ENCODE results near the gene RASA2.
"Not testable (repeated sequence)": the region's sequence is repeated elsewhere in the genome, so short reads cannot be mapped to it uniquely, and the experiment has no call there.

The RASA2 gene

GRCh38 chr3:141477224-141477623 lies 9.6 kb upstream of the RASA2 start:
- H3K36me3 ChIP-seq (ENCODE audit: control insufficient read depth, insufficient read depth, low read length): no peaks in the 10 kb centered on the region
- no peaks in the 10 kb centered on the region for H3K4me1 ChIP-seq (ENCODE audit: control insufficient read depth, insufficient read depth, low read length)
- no peak overlapping the region for H3K27ac ChIP-seq (ENCODE audit: insufficient read depth, low read depth, low read length, poor library complexity, severe bottlenecking)
- WGBS, 2 experiments: 94 to 95% methylated on average over 4 of the region's 4 CpGs
- no peaks in the 10 kb centered on the region for H3K9me3 ChIP-seq (ENCODE audit: control insufficient read depth, low read length)
- no peak overlapping the region for H3K4me3 ChIP-seq (ENCODE audit: insufficient read depth, low read depth, low read length)
- no peaks in the 10 kb centered on the region for H3K27me3 ChIP-seq (ENCODE audit: control insufficient read depth, insufficient read depth, low read length, poor library complexity, severe bottlenecking)

GRCh38 chr3:141478139-141478538 lies 8.7 kb upstream of the RASA2 start:
- H3K27ac ChIP-seq (ENCODE audit: insufficient read depth, low read depth, low read length, poor library complexity, severe bottlenecking): no peak overlapping the region
- no peak overlapping the region for H3K4me3 ChIP-seq (ENCODE audit: insufficient read depth, low read depth, low read length)
- WGBS, 2 experiments: 95 to 100% methylated on average over 2 of the region's 2 CpGs
- no peaks in the 10 kb centered on the region for H3K9me3 ChIP-seq (ENCODE audit: control insufficient read depth, low read length)
- H3K4me1 ChIP-seq (ENCODE audit: control insufficient read depth, insufficient read depth, low read length): no peaks in the 10 kb centered on the region
- H3K36me3 ChIP-seq (ENCODE audit: control insufficient read depth, insufficient read depth, low read length): no peaks in the 10 kb centered on the region
- no peaks in the 10 kb centered on the region for H3K27me3 ChIP-seq (ENCODE audit: control insufficient read depth, insufficient read depth, low read length, poor library complexity, severe bottlenecking)

- not testable (repeated sequence) for H3K27me3 ChIP-seq (ENCODE audit: control insufficient read depth, insufficient read depth, low read length, poor library complexity, severe bottlenecking); H3K4me1 ChIP-seq (ENCODE audit: control insufficient read depth, insufficient read depth, low read length); H3K27ac ChIP-seq (ENCODE audit: insufficient read depth, low read depth, low read length, poor library complexity, severe bottlenecking); H3K9me3 ChIP-seq (ENCODE audit: control insufficient read depth, low read length); H3K36me3 ChIP-seq (ENCODE audit: control insufficient read depth, insufficient read depth, low read length); H3K4me3 ChIP-seq (ENCODE audit: insufficient read depth, low read depth, low read length)
- 82 to 91% methylated on average over 1 of the region's 1 CpG for WGBS, 2 experiments
Measured at GRCh38 chr3:141478840-141479239, 8.0 kb upstream of the RASA2 start.

- no peak overlapping the region for H3K27ac ChIP-seq (ENCODE audit: insufficient read depth, low read depth, low read length, poor library complexity, severe bottlenecking)
- no peaks in the 10 kb centered on the region for H3K36me3 ChIP-seq (ENCODE audit: control insufficient read depth, insufficient read depth, low read length)
- WGBS, 2 experiments: 90 to 93% methylated on average over 4 to 5 of the region's 5 CpGs
- no peaks in the 10 kb centered on the region for H3K27me3 ChIP-seq (ENCODE audit: control insufficient read depth, insufficient read depth, low read length, poor library complexity, severe bottlenecking)
- H3K4me1 ChIP-seq (ENCODE audit: control insufficient read depth, insufficient read depth, low read length): peaks cover 6% of the 10 kb centered on the region
- no peaks in the 10 kb centered on the region for H3K9me3 ChIP-seq (ENCODE audit: control insufficient read depth, low read length)
- no peak overlapping the region for H3K4me3 ChIP-seq (ENCODE audit: insufficient read depth, low read depth, low read length)
Measured at GRCh38 chr3:141482245-141482922, 4.4 kb upstream of the RASA2 start.

GRCh38 chr3:141484701-141485287 lies 2.0 kb upstream of the RASA2 start:
- 84 to 88% methylated on average over 8 of the region's 8 CpGs for WGBS, 2 experiments
- H3K4me3 ChIP-seq (ENCODE audit: insufficient read depth, low read depth, low read length): no peak overlapping the region
- peaks cover 13% of the 10 kb centered on the region for H3K4me1 ChIP-seq (ENCODE audit: control insufficient read depth, insufficient read depth, low read length)
- no peaks in the 10 kb centered on the region for H3K27me3 ChIP-seq (ENCODE audit: control insufficient read depth, insufficient read depth, low read length, poor library complexity, severe bottlenecking)
- H3K9me3 ChIP-seq (ENCODE audit: control insufficient read depth, low read length): no peaks in the 10 kb centered on the region
- H3K27ac ChIP-seq (ENCODE audit: insufficient read depth, low read depth, low read length, poor library complexity, severe bottlenecking): no peak overlapping the region
- H3K36me3 ChIP-seq (ENCODE audit: control insufficient read depth, insufficient read depth, low read length): no peaks in the 10 kb centered on the region

- Histone ChIP-seq H3K4me1 (ENCODE audit: control insufficient read depth, insufficient read depth, low read length) (peaks cover 13% of the 10 kb centered on the region), H3K36me3 (ENCODE audit: control insufficient read depth, insufficient read depth, low read length) (no peaks in the 10 kb centered on the region), H3K27me3 (ENCODE audit: control insufficient read depth, insufficient read depth, low read length, poor library complexity, severe bottlenecking) (no peaks in the 10 kb centered on the region), H3K4me3 (ENCODE audit: insufficient read depth, low read depth, low read length) (peak overlapping the region; percentile 46), H3K9me3 (ENCODE audit: control insufficient read depth, low read length) (no peaks in the 10 kb centered on the region), H3K27ac (ENCODE audit: insufficient read depth, low read depth, low read length, poor library complexity, severe bottlenecking) (peak overlapping the region; percentile 68)
- 61 to 63% methylated on average over 10 of the region's 10 CpGs for WGBS, 2 experiments
Measured at GRCh38 chr3:141485641-141486495, 959 bp upstream of the RASA2 start.

- Histone ChIP-seq H3K4me1 (ENCODE audit: control insufficient read depth, insufficient read depth, low read length) (peaks cover 13% of the 10 kb centered on the region), H3K4me3 (ENCODE audit: insufficient read depth, low read depth, low read length) (peak overlapping the region; percentile 46), H3K27ac (ENCODE audit: insufficient read depth, low read depth, low read length, poor library complexity, severe bottlenecking) (peak overlapping the region; percentile 68), H3K36me3 (ENCODE audit: control insufficient read depth, insufficient read depth, low read length) (no peaks in the 10 kb centered on the region), H3K9me3 (ENCODE audit: control insufficient read depth, low read length) (no peaks in the 10 kb centered on the region), H3K27me3 (ENCODE audit: control insufficient read depth, insufficient read depth, low read length, poor library complexity, severe bottlenecking) (no peaks in the 10 kb centered on the region)
- 0 to 3% methylated on average over 4 of the region's 4 CpGs for WGBS, 2 experiments
Measured at GRCh38 chr3:141486496-141486745, 406 bp upstream of the RASA2 start.

- Histone ChIP-seq H3K27ac (ENCODE audit: insufficient read depth, low read depth, low read length, poor library complexity, severe bottlenecking) (peak overlapping the region; percentile 95), H3K4me1 (ENCODE audit: control insufficient read depth, insufficient read depth, low read length) (peaks cover 13% of the 10 kb centered on the region), H3K27me3 (ENCODE audit: control insufficient read depth, insufficient read depth, low read length, poor library complexity, severe bottlenecking) (no peaks in the 10 kb centered on the region), H3K4me3 (ENCODE audit: insufficient read depth, low read depth, low read length) (peak overlapping the region; percentile 86), H3K9me3 (ENCODE audit: control insufficient read depth, low read length) (no peaks in the 10 kb centered on the region), H3K36me3 (ENCODE audit: control insufficient read depth, insufficient read depth, low read length) (no peaks in the 10 kb centered on the region)
- WGBS, 2 experiments: 0% methylated on average over 55 of the region's 55 CpGs
Measured at GRCh38 chr3:141487521-141488252, 860 bp downstream of the RASA2 start.

GRCh38 chr3:141489203-141489602 lies 2.4 kb downstream of the RASA2 start:
- H3K4me3 ChIP-seq (ENCODE audit: insufficient read depth, low read depth, low read length): no peak overlapping the region
- no peak overlapping the region for H3K27ac ChIP-seq (ENCODE audit: insufficient read depth, low read depth, low read length, poor library complexity, severe bottlenecking)
- no peaks in the 10 kb centered on the region for H3K27me3 ChIP-seq (ENCODE audit: control insufficient read depth, insufficient read depth, low read length, poor library complexity, severe bottlenecking)
- WGBS, 2 experiments: 50 to 52% methylated on average over 1 of the region's 1 CpG
- H3K36me3 ChIP-seq (ENCODE audit: control insufficient read depth, insufficient read depth, low read length): no peaks in the 10 kb centered on the region
- H3K4me1 ChIP-seq (ENCODE audit: control insufficient read depth, insufficient read depth, low read length): peaks cover 13% of the 10 kb centered on the region
- no peaks in the 10 kb centered on the region for H3K9me3 ChIP-seq (ENCODE audit: control insufficient read depth, low read length)

GRCh38 chr3:141491081-141491480 lies 4.3 kb downstream of the RASA2 start:
- H3K27ac ChIP-seq (ENCODE audit: insufficient read depth, low read depth, low read length, poor library complexity, severe bottlenecking): no peak overlapping the region
- no peak overlapping the region for H3K4me3 ChIP-seq (ENCODE audit: insufficient read depth, low read depth, low read length)
- no peaks in the 10 kb centered on the region for H3K36me3 ChIP-seq (ENCODE audit: control insufficient read depth, insufficient read depth, low read length)
- H3K27me3 ChIP-seq (ENCODE audit: control insufficient read depth, insufficient read depth, low read length, poor library complexity, severe bottlenecking): no peaks in the 10 kb centered on the region
- H3K4me1 ChIP-seq (ENCODE audit: control insufficient read depth, insufficient read depth, low read length): peaks cover 10% of the 10 kb centered on the region
- 91 to 98% methylated on average over 3 of the region's 3 CpGs for WGBS, 2 experiments
- no peaks in the 10 kb centered on the region for H3K9me3 ChIP-seq (ENCODE audit: control insufficient read depth, low read length)
